A549 (cell line): ENCODE data around the gene SELENOO. TPM values are rescaled to one million over a fixed set of nuclear protein-coding genes. Genes with fewer than 3 reads are reported as not detected.

Source experiments
- ATAC-seq, 2 experiments: fragments of 200-7000 bp in 1 of 2; fragments of >200 bp in 1 of 2; cut with Nextera tagmentation in 1 of 2; cut with Tn5 transposase in 1 of 2; 3 replicates each; pipeline versions ENCODE4 v1.8.0 to v1.9.1; 2018 to 2020; ENCODE audit warnings: mild to moderate bottlenecking in 1 of 2, moderate library complexity in 1 of 2
- CTCF ChIA-PET: fragments of 300-600 bp; sonication (Branson Sonifier 250); formaldehyde crosslinking; extraction: SDS; loops from one replicate; lab custom pipeline; 2021; ENCODE audit warnings: antibody characterized with exemption, inconsistent platforms; lab: Yijun Ruan, JAX
- POLR2A ChIA-PET: fragments of 350-600 bp; formaldehyde crosslinking; extraction: SDS; loops from one replicate; lab custom pipeline; 2021; ENCODE audit warnings: antibody characterized with exemption, inconsistent platforms; lab: Yijun Ruan, JAX
- DNase-seq, 2 experiments: peaks; one replicate each; pipeline versions ENCODE4 v3.0.0 to v3.0.0-alpha.2; 2011 to 2016; ENCODE audit warnings: low read depth in 1 of 2, low spot score in 1 of 2
- FAIRE-seq: peaks from 2 replicates; lab custom pipeline; 2011; peaks lifted over from hg19 to GRCh38; lab: Jason Lieb, UNC
- H3K27ac ChIP-seq, 2 experiments: fragments of >200 bp; sonication (Bioruptor Twin); formaldehyde crosslinking; 3 replicates each; pipeline ENCODE4 v1.5.1; 2016 to 2017
- H3K4me1 ChIP-seq: fragments of >200 bp; sonication (Bioruptor Twin); formaldehyde crosslinking; 3 replicates; pipeline ENCODE4 v1.6.1; 2016
- H3K4me2 ChIP-seq: fragments of >200 bp; sonication (Bioruptor Twin); formaldehyde crosslinking; 3 replicates; pipeline ENCODE4 v1.6.1; 2016
- H3K4me3 ChIP-seq: fragments of >200 bp; sonication (Bioruptor Twin); formaldehyde crosslinking; 3 replicates; pipeline ENCODE4 v1.5.1; 2016
- H3K9me3 ChIP-seq: fragments of >200 bp; sonication (Bioruptor Twin); formaldehyde crosslinking; 3 replicates; pipeline ENCODE4 v1.6.1; 2016
- CBX8 ChIP-seq: fragments of 200-600 bp; sonication (generic); IDR thresholded peaks from 2 replicates; pipeline ENCODE4 v1.6.1; 2016
- CEBPB ChIP-seq, 2 experiments: fragments of >200 bp in 1 of 2; sonication (Bioruptor Twin) in 1 of 2; formaldehyde crosslinking in 1 of 2; IDR thresholded peaks; 2 replicates each; pipeline ENCODE4 v1.6.1; 2012 to 2016
- EHF ChIP-seq: fragments of 250-450 bp; sonication (Bioruptor Pico); IDR thresholded peaks from 2 replicates; pipeline ENCODE4 v1.5.0; 2020; ENCODE audit warnings: mild to moderate bottlenecking
- EHMT2 ChIP-seq: fragments of 200-600 bp; sonication (generic); IDR thresholded peaks from 2 replicates; pipeline ENCODE4 v1.6.1; 2016; ENCODE audit warnings: antibody characterized with exemption, low read depth, mild to moderate bottlenecking, moderate library complexity
- EP300 ChIP-seq, 2 experiments: fragments of >200 bp; sonication (Bioruptor Twin); formaldehyde crosslinking; IDR thresholded peaks; 2 replicates in 1 of 2; 3 replicates in 1 of 2; pipeline ENCODE4 v1.6.1; 2016 to 2017
- ESRRA ChIP-seq: fragments of 150-350 bp; IDR thresholded peaks from 2 replicates; pipeline ENCODE4 v1.6.1; 2014; ENCODE audit warnings: mild to moderate bottlenecking, low read length, borderline replicate concordance
- FOXS1 ChIP-seq: fragments of 250-450 bp; sonication (Bioruptor Pico); IDR thresholded peaks from 2 replicates; pipeline ENCODE4 v1.5.0; 2020; ENCODE audit warnings: mild to moderate bottlenecking, moderate library complexity
- HOXB5 ChIP-seq: fragments of 250-450 bp; sonication (Bioruptor Pico); IDR thresholded peaks from 2 replicates; pipeline ENCODE4 v1.5.0; 2020; ENCODE audit warnings: mild to moderate bottlenecking, moderate library complexity
- JUN ChIP-seq, 2 experiments: fragments of >200 bp; sonication (Bioruptor Twin); formaldehyde crosslinking; IDR thresholded peaks; 2 replicates in 1 of 2; 3 replicates in 1 of 2; pipeline ENCODE4 v1.6.1; 2016 to 2017
- JUNB ChIP-seq: fragments of >200 bp; sonication (Bioruptor Twin); formaldehyde crosslinking; IDR thresholded peaks from 2 replicates; pipeline ENCODE4 v1.6.1; 2016
- MAZ ChIP-seq: fragments of 150-350 bp; IDR thresholded peaks from 2 replicates; pipeline ENCODE4 v1.6.1; 2014; ENCODE audit warnings: antibody characterized with exemption, low read depth, low read length, borderline replicate concordance
- PBX3 ChIP-seq: IDR thresholded peaks from 2 replicates; pipeline ENCODE4 v1.6.1; 2012
- POLR2A ChIP-seq: IDR thresholded peaks from 2 replicates; pipeline ENCODE4 v1.6.1; 2012; ENCODE audit warnings: mild to moderate bottlenecking, low read length
- RAD21 ChIP-seq, 2 experiments: fragments of >200 bp in 1 of 2; sonication (Bioruptor Twin) in 1 of 2; formaldehyde crosslinking in 1 of 2; IDR thresholded peaks in 1 of 2; conservative IDR thresholded peaks in 1 of 2; 2 replicates in 1 of 2; 3 replicates in 1 of 2; pipeline ENCODE4 v1.6.1; 2012 to 2018; ENCODE audit warnings: inconsistent platforms in 1 of 2
- REST ChIP-seq: fragments of 200-600 bp; sonication (generic); IDR thresholded peaks from 2 replicates; pipeline ENCODE4 v1.6.1; 2016; ENCODE audit warnings: antibody characterized with exemption, mild to moderate bottlenecking, moderate library complexity
- RFX5 ChIP-seq: fragments of 450-650 bp; IDR thresholded peaks from 2 replicates; pipeline ENCODE4 v1.7.1; 2014; ENCODE audit warnings: antibody characterized with exemption, mild to moderate bottlenecking, moderate library complexity
- RNF2 ChIP-seq: fragments of 200-600 bp; sonication (generic); IDR thresholded peaks from 2 replicates; pipeline ENCODE4 v1.6.1; 2016; ENCODE audit warnings: low read depth, mild to moderate bottlenecking, antibody characterized with exemption, moderate library complexity, borderline replicate concordance
- USF2 ChIP-seq: fragments of 450-650 bp; IDR thresholded peaks from 2 replicates; pipeline ENCODE4 v1.6.1; 2014; ENCODE audit warnings: antibody characterized with exemption
- ZFP36 ChIP-seq: fragments of 450-650 bp; IDR thresholded peaks from 2 replicates; pipeline ENCODE4 v1.6.1; 2014; ENCODE audit warnings: borderline replicate concordance; ENCODE audit not compliant: partially characterized antibody
- ZNF302 ChIP-seq: fragments of 250-450 bp; sonication (Bioruptor Pico); IDR thresholded peaks from 2 replicates; pipeline ENCODE4 v1.9.0; 2021; ENCODE audit warnings: inconsistent platforms, mild to moderate bottlenecking, moderate library complexity
- ZSCAN20 ChIP-seq: fragments of 250-450 bp; sonication (Bioruptor Pico); IDR thresholded peaks from 2 replicates; pipeline ENCODE4 v1.8.0; 2022; ENCODE audit warnings: mild to moderate bottlenecking, moderate library complexity
- WGBS: methylation state at CpG from one replicate; pipeline ENCODE4 v1.1.6; 2017; ENCODE audit errors: missing lambda C conversion rate; 5-methylcytosine and 5-hydroxymethylcytosine counted together
- polyA plus RNA-seq, 4 experiments: library from polyadenylated mRNA; depleted of rRNA in 3 of 4; stranded (reverse); fragments of >200 nt; fragmentation: RNase III in 1 of 4; extraction: RNeasy Plus Mini Kit Qiagen cat#74134 plus additional on column Dnase treatment in 1 of 4; gene quantifications; 2 replicates in 3 of 4; 3 replicates in 1 of 4; pipeline ENCODE4 v1.2.3, GENCODE V29; 2011 to 2017

Gene SELENOO
- polyA plus RNA-seq, 2 of the 4 experiments (the other 2 are of a cell fraction): 7.8 to 14.7 TPM

GRCh38 chr22:50177537-50178470, 23.0 kb upstream of the SELENOO start:
- Histone ChIP-seq H3K4me2 (no peak overlapping the region), H3K4me3 (no peak overlapping the region), H3K27ac (no peak overlapping the region), H3K4me1 (no peaks in the 10 kb centered on the region), H3K9me3 (no peaks in the 10 kb centered on the region)
- DNase-seq: no peak
- ATAC-seq: no peak
- POLR2A ChIA-PET: no interaction called here
- WGBS: 98% methylated on average over 29 of the region's 98 CpGs
- TF ChIP-seq ZSCAN20 (no peak), CEBPB (IDR thresholded peaks at IDR 0.05) (no peak), RNF2 (no peak), USF2 (no peak), ZFP36 (no peak), HOXB5 (CRISPR knock-in tag) (no peak), PBX3 (no peak), RAD21 (conservative IDR thresholded peaks at IDR 0.05 in 1 of 2, IDR thresholded peaks at IDR 0.05 in 1 of 2) (no peak)
- no peak for FAIRE-seq
- CTCF ChIA-PET: no interaction called here

DNA sequence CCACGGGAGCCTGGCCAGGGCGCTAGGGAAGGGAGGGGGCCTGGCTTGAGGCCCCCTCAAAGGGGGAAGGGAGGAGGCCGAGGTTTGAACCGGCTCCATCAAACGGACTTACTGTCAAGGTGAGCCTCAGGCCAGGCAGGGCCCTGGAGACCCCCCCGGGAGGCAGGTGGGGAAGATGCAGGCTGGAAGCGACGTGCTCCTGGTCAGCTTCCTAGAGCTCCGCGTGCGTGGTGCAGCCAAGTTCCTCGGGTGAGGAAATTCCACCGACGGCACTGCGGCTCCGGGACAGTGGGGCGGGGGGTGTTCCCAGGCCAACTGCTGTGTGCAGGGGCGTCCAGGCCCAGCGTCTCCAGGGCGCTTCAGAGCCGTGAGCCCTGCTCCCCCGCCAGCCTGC, 22.3 kb upstream of the SELENOO start:
- Histone ChIP-seq H3K27ac (no peak overlapping the region), H3K4me2 (no peak overlapping the region), H3K9me3 (no peaks in the 10 kb centered on the region), H3K4me3 (no peak overlapping the region), H3K4me1 (no peaks in the 10 kb centered on the region)
- ATAC-seq: no peak
- no peak for DNase-seq
- 98% methylated on average over 16 of the region's 22 CpGs for WGBS
- TF ChIP-seq ZNF302 (no peak), ESRRA (no peak), FOXS1 (no peak), RFX5 (no peak), EHF (no peak), JUNB (no peak), POLR2A (no peak), CBX8 (no peak), EHMT2 (no peak), JUN (IDR thresholded peaks at IDR 0.05) (no peak), MAZ (no peak)
- POLR2A ChIA-PET: no interaction called here
- FAIRE-seq: no peak
- CTCF ChIA-PET: no interaction called here

- TF ChIP-seq REST: no peak
- TF ChIP-seq CEBPB (IDR thresholded peaks at IDR 0.05): no peak
- no peak for TF ChIP-seq EP300 (IDR thresholded peaks at IDR 0.05)
- DNase-seq (no peak), FAIRE-seq (no peak), ATAC-seq (no peak)
- ChIA-PET CTCF (no interaction called here), POLR2A (no interaction called here)
- Histone ChIP-seq H3K4me3 (no peak overlapping the region), H3K27ac (no peak overlapping the region), H3K4me1 (peaks cover 6% of the 10 kb centered on the region; the same call in 1 of the 3 replicates), H3K9me3 (no peaks in the 10 kb centered on the region), H3K4me2 (no peak overlapping the region)
- WGBS: 93% methylated on average over 24 of the region's 64 CpGs
These were observed 21.6 kb upstream of the SELENOO start for GRCh38 chr22:50178871-50179869.
